Epithelial cell of proximal tubule (primary cell): ENCODE data around the gene ZKSCAN3. TPM values are rescaled to one million over a fixed set of nuclear protein-coding genes. Genes with fewer than 3 reads are reported as not detected.

ENCODE experiments used
- DNase-seq: peaks from one replicate; pipeline ENCODE4 v3.0.0-alpha.2; 2011; ENCODE audit warnings: low read depth
- H3K4me3 ChIP-seq: 2 replicates; pipeline ENCODE4 v1.5.1; 2011; ENCODE audit warnings: low read depth, mild to moderate bottlenecking, low read length
- CTCF ChIP-seq: conservative IDR thresholded peaks from 2 replicates; pipeline ENCODE4 v1.5.1; 2012; ENCODE audit warnings: low read depth, mild to moderate bottlenecking, low read length
- total RNA-seq: library from RNA; depleted of rRNA; stranded (reverse); fragments of >200 nt; gene quantifications from 2 replicates; pipeline ENCODE4 v1.2.3, GENCODE V29; 2015

ZKSCAN3 gene
- total RNA-seq, 1 donor from 2014 or later = 3.6 TPM

GRCh38 chr6:28368522-28368921 is 18.8 kb downstream of the ZKSCAN3 start:
- no peak for TF ChIP-seq CTCF
- H3K4me3 ChIP-seq = no peak overlapping the region

GRCh38 chr6:28369463-28369862 is 19.7 kb downstream of the ZKSCAN3 start:
- no peak for DNase-seq
- no peak for TF ChIP-seq CTCF
- no peak overlapping the region for H3K4me3 ChIP-seq

More at GRCh38 chr6:28368522-28368921, 18.8 kb downstream of the ZKSCAN3 start:
- DNase-seq = no peak

- DNase-seq = no peak
- H3K4me3 ChIP-seq = no peak overlapping the region
- no peak for TF ChIP-seq CTCF
These were observed 20.7 kb downstream of the ZKSCAN3 start for GRCh38 chr6:28370440-28370839.

GRCh38 chr6:28371280-28371679 is 21.5 kb downstream of the ZKSCAN3 start:
- no peak for DNase-seq
- H3K4me3 ChIP-seq = no peak overlapping the region
- no peak for TF ChIP-seq CTCF

- DNase-seq = peak; percentile 36
- no peak for TF ChIP-seq CTCF
- no peak overlapping the region for H3K4me3 ChIP-seq
These were observed 22.1 kb downstream of the ZKSCAN3 start for GRCh38 chr6:28371706-28372451.

GRCh38 chr6:28373925-28374324 is 24.2 kb downstream of the ZKSCAN3 start:
- no peak overlapping the region for H3K4me3 ChIP-seq
- DNase-seq = no peak
- TF ChIP-seq CTCF = no peak

- no peak for TF ChIP-seq CTCF
- no peak overlapping the region for H3K4me3 ChIP-seq
- no peak for DNase-seq
These were observed 28.1 kb downstream of the ZKSCAN3 start for GRCh38 chr6:28377879-28378278.
